Right lobe of liver (tissue), 4 donors: ENCODE data around the gene GLRA1.

ENCODE experiments used
- CTCF ChIP-seq, 4 donors: fragments of 200-600 bp in 3 of 4; fragments of 450-650 bp in 1 of 4; IDR thresholded peaks; one replicate each; pipeline versions ENCODE4 v1.5.1 to v1.8.0; 2016 to 2022; ENCODE audit warnings: antibody characterized with exemption in 4 of 4, mild to moderate bottlenecking in 2 of 4
- POLR2A ChIP-seq: fragments of 450-650 bp; IDR thresholded peaks from one replicate; pipeline ENCODE4 v1.6.1; 2017; ENCODE audit warnings: antibody characterized with exemption, mild to moderate bottlenecking
- donor health status: DM: no; HTN: no; CAD: no.
- donor health status: DM: no; HTN: no; CAD: no.
- donor health status: DM: no; HTN: yes; CAD: no.

GRCh38 chr5:151781201-151781600, 143.4 kb downstream of the GLRA1 start:
- no peak for TF ChIP-seq POLR2A
- no peak for TF ChIP-seq CTCF (IDR thresholded peaks at IDR 0.05)
